K562 (cell line): ENCODE results near the gene ATF6B.

ENCODE experiments used
- ATF6 ChIP-seq: sonication (generic); formaldehyde crosslinking; IDR thresholded peaks from 2 replicates; pipeline ENCODE4 v1.4.0; 2020; ENCODE audit warnings: mild to moderate bottlenecking, missing genetic modification reagents
- CHD2 ChIP-seq: IDR thresholded peaks from 2 replicates; pipeline ENCODE4 v1.6.1; 2011; ENCODE audit warnings: low read depth, low read length
- CTCF ChIP-seq, 3 experiments: IDR thresholded peaks in 2 of 3; conservative IDR thresholded peaks in 1 of 3; 2 replicates each; pipeline ENCODE4 v1.5.1; 2011 to 2012; ENCODE audit warnings: low read length in 3 of 3, mild to moderate bottlenecking in 3 of 3, control low read depth in 2 of 3, improper control_type of control experiment in 1 of 3, inconsistent platforms in 1 of 3, low read depth in 1 of 3, mixed read lengths in 1 of 3, moderate library complexity in 1 of 3; ENCODE audit not compliant: insufficient read depth in 2 of 3
- DLX4 ChIP-seq: fragments of 250-450 bp; sonication (Bioruptor Pico); IDR thresholded peaks from 2 replicates; pipeline ENCODE4 v1.6.1; 2021; ENCODE audit warnings: mild to moderate bottlenecking
- E2F1 ChIP-seq: sonication (generic); formaldehyde crosslinking; IDR thresholded peaks from 2 replicates; pipeline ENCODE4 v1.8.1; 2023; ENCODE audit warnings: mild to moderate bottlenecking, missing genetic modification reagents, moderate library complexity
- HCFC1 ChIP-seq: IDR thresholded peaks from 2 replicates; pipeline ENCODE4 v1.6.1; 2012; ENCODE audit warnings: low read depth, low read length, improper control_type of control experiment
- LEF1 ChIP-seq: fragments of 450-650 bp; IDR thresholded peaks from 2 replicates; pipeline ENCODE4 v1.6.1; 2016; ENCODE audit warnings: mild to moderate bottlenecking
- MCM5 ChIP-seq: fragments of 450-650 bp; IDR thresholded peaks from 2 replicates; pipeline ENCODE4 v1.6.1; 2016; ENCODE audit warnings: low read depth
- PKNOX1 ChIP-seq: fragments of 450-650 bp; IDR thresholded peaks from 2 replicates; pipeline ENCODE4 v1.6.1; 2016
- SMAD3 ChIP-seq: fragments of 450-650 bp; formaldehyde crosslinking; conservative IDR thresholded peaks from 2 replicates; pipeline ENCODE4 v1.4.0; 2020; ENCODE audit warnings: mild to moderate bottlenecking
- SOX6 ChIP-seq: fragments of 450-650 bp; IDR thresholded peaks from 2 replicates; pipeline ENCODE4 v1.6.1; 2014; ENCODE audit warnings: mild to moderate bottlenecking

- TF ChIP-seq HCFC1 (no peak), E2F1 (CRISPR knock-in tag) (no peak), MCM5 (no peak), DLX4 (CRISPR knock-in tag) (no peak), ATF6 (no peak), CTCF (IDR thresholded peaks at IDR 0.05 in 2 of 3, conservative IDR thresholded peaks at IDR 0.05 in 1 of 3; ENCODE audit: insufficient read depth in 2 of 3, low read depth in 1 of 3, low read length in 3 of 3) (no peak), SMAD3 (peak; percentile 71; the same call in 1 of the 2 replicates), PKNOX1 (peak; percentile 66; the same call in 1 of the 2 replicates), CHD2 (no peak), SOX6 (peak; percentile 99), LEF1 (peak; percentile 95)
These were observed 3.4 kb upstream of the ATF6B start for GRCh38 chr6:32131439-32131948.
